DND-41 (cell line): ENCODE measurements around the gene ERN2.

ENCODE experiments used
- ATAC-seq: fragments of 200-7000 bp; cut with Tn5 transposase; 3 replicates; pipeline ENCODE4 v1.9.1; 2021; ENCODE audit warnings: low read depth; ENCODE audit not compliant: insufficient read depth
- DNase-seq: peaks from one replicate; pipeline ENCODE4 v3.0.0-alpha.2; 2020
- H2AFZ ChIP-seq: 2 replicates; pipeline ENCODE4 v1.6.0; 2012; ENCODE audit warnings: low read depth, low read length
- H3K27ac ChIP-seq: 2 replicates; pipeline ENCODE4 v1.5.1; 2012; ENCODE audit warnings: low read length, inconsistent platforms
- H3K27me3 ChIP-seq: fragments of 200-600 bp; sonication (generic); 2 replicates; pipeline ENCODE4 v1.6.0; 2012; ENCODE audit warnings: low read length, mild to moderate bottlenecking, inconsistent platforms; ENCODE audit not compliant: insufficient read depth, poor library complexity
- H3K36me3 ChIP-seq: 2 replicates; pipeline ENCODE4 v1.5.1; 2012; ENCODE audit warnings: low read length, inconsistent platforms; ENCODE audit not compliant: insufficient read depth
- H3K4me1 ChIP-seq: 2 replicates; pipeline ENCODE4 v1.5.1; 2012; ENCODE audit warnings: mild to moderate bottlenecking, low read length; ENCODE audit not compliant: insufficient read depth
- H3K4me2 ChIP-seq: 2 replicates; pipeline ENCODE4 v1.6.0; 2012; ENCODE audit warnings: mild to moderate bottlenecking, moderate library complexity, low read length, inconsistent platforms; ENCODE audit not compliant: insufficient read depth
- H3K4me3 ChIP-seq, 2 experiments: fragments of 200-600 bp in 1 of 2; shearing (Covaris generic) in 1 of 2; 2 replicates each; pipeline ENCODE4 v1.5.1; 2012 to 2016; ENCODE audit warnings: inconsistent platforms in 2 of 2, low read length in 2 of 2, mild to moderate bottlenecking in 2 of 2, low read depth in 1 of 2, moderate library complexity in 1 of 2
- H3K79me2 ChIP-seq: 2 replicates; pipeline ENCODE4 v1.6.0; 2012; ENCODE audit warnings: low read length, inconsistent platforms; ENCODE audit not compliant: insufficient read depth
- H3K9ac ChIP-seq: 2 replicates; pipeline ENCODE4 v1.6.0; 2012; ENCODE audit warnings: low read depth, mild to moderate bottlenecking, inconsistent platforms, low read length, moderate library complexity
- H3K9me3 ChIP-seq: 2 replicates; pipeline ENCODE4 v1.5.1; 2012; ENCODE audit warnings: low read length, moderate library complexity, mild to moderate bottlenecking, inconsistent platforms; ENCODE audit not compliant: insufficient read depth, severe bottlenecking
- H4K20me1 ChIP-seq: 2 replicates; pipeline ENCODE4 v1.6.0; 2012; ENCODE audit warnings: low read length; ENCODE audit not compliant: insufficient read depth
- EZH2 ChIP-seq: IDR thresholded peaks from 3 replicates; pipeline ENCODE4 v1.6.1; 2012; ENCODE audit warnings: borderline replicate concordance, low read depth, mild to moderate bottlenecking, moderate library complexity, low read length, inconsistent platforms; ENCODE audit not compliant: severe bottlenecking
- TF ChIP-seq, protein P1 (sequence below): IDR thresholded peaks from 2 replicates; pipeline ENCODE4 v1.5.1; 2012; ENCODE audit warnings: borderline replicate concordance, low read length, moderate library complexity, mild to moderate bottlenecking; ENCODE audit not compliant: poor library complexity, severe bottlenecking; ENCODE audit errors: extremely low read depth

Gene ERN2

DNA sequence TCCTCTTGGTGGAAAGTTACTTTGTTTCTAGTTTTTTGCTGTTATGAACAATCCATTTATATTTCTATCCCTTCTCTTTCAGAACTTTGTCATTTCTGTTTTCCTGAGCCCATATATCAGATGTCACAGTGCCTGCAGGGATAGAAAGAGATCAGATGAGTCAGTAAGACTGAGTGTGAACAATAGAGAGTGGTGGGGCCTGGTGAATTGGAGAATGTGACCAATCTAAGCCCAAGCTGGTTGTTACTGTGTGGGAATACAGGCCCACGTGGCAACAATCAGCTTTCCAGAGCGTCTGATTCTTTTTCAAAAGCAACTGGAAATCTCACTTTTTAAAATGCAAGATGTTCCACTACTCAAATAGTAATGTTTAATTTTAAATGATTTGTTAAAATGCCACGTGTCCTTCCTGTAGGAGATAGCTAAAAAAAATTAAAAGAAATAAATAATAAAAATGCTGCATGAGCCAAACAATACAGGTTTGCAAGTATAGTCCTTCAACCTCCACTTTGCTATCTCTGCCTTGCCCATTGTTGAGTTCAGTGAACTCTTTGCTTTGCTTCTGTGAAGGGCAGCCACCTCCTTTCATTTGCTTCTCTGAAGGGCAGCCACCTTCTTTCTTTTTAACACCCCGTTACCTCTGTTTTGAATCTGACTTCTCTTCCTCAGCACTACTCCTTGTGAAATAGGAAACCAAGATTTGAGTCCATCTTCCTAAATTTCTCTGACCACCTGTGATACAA is 62.2 kb downstream of the ERN2 start:
- TF ChIP-seq, protein P1, sequence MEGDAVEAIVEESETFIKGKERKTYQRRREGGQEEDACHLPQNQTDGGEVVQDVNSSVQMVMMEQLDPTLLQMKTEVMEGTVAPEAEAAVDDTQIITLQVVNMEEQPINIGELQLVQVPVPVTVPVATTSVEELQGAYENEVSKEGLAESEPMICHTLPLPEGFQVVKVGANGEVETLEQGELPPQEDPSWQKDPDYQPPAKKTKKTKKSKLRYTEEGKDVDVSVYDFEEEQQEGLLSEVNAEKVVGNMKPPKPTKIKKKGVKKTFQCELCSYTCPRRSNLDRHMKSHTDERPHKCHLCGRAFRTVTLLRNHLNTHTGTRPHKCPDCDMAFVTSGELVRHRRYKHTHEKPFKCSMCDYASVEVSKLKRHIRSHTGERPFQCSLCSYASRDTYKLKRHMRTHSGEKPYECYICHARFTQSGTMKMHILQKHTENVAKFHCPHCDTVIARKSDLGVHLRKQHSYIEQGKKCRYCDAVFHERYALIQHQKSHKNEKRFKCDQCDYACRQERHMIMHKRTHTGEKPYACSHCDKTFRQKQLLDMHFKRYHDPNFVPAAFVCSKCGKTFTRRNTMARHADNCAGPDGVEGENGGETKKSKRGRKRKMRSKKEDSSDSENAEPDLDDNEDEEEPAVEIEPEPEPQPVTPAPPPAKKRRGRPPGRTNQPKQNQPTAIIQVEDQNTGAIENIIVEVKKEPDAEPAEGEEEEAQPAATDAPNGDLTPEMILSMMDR, result no peak
- TF ChIP-seq EZH2, result no peak
- H4K20me1 ChIP-seq, result peaks cover 27% of the 10 kb centered on the region; the same call in 1 of the 2 replicates
- ATAC-seq (no peak), DNase-seq (no peak)
- H3K4me1 ChIP-seq, result 0 out of 2 replicates have a peak, but pooled peaks cover 2% of the 10 kb centered on the region
- no peak overlapping the region for H3K4me3 ChIP-seq
- H3K9me3 ChIP-seq, result no peaks in the 10 kb centered on the region
- no peak overlapping the region for H3K27ac ChIP-seq
- no peaks in the 10 kb centered on the region for H3K27me3 ChIP-seq
- peaks cover 72% of the 10 kb centered on the region for H3K36me3 ChIP-seq
- H2AFZ ChIP-seq, result no peak overlapping the region
- H3K4me2 ChIP-seq, result no peak overlapping the region
- H3K79me2 ChIP-seq, result peaks cover 98% of the 10 kb centered on the region
- no peak overlapping the region for H3K9ac ChIP-seq

DNA sequence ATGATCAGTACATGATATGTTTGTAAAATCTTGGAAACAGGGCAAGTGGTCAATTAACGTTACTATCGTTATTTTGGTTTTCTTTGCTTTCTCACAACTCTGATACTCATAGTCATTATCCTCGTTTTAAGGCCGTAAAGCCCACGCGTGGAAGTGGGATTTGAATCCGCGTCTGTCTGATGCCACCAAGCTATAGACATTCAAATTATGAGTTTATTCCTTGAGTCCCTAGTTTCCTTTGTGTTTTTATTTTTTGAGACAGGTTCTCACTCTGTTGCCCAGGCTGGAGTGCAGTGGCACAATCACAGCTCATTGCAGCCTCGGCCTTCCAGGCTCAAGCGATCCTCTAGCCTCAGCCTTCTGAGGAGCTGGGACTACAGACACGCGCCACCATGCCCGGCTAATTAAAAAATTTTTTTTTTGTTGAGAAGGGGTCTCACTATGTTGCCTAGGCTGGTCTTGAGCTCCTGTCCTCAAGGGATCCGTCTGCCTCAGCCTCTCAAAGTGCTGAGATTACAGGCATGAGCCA is 70.7 kb downstream of the ERN2 start:
- peak overlapping the region; percentile 90 for H3K27ac ChIP-seq
- H4K20me1 ChIP-seq, result peaks cover 9% of the 10 kb centered on the region
- peaks cover 88% of the 10 kb centered on the region for H3K79me2 ChIP-seq
- no peaks in the 10 kb centered on the region for H3K9me3 ChIP-seq
- H3K36me3 ChIP-seq, result peaks cover 59% of the 10 kb centered on the region
- H3K4me1 ChIP-seq, result peaks cover 42% of the 10 kb centered on the region
- ATAC-seq, result no peak
- H3K4me2 ChIP-seq, result peak overlapping the region; percentile 98
- H2AFZ ChIP-seq, result no peak overlapping the region
- H3K27me3 ChIP-seq, result no peaks in the 10 kb centered on the region
- peak overlapping the region; percentile 79 to 91; a peak in 3 of 4 replicates for H3K4me3 ChIP-seq
- TF ChIP-seq, protein P1, result no peak
- no peak for TF ChIP-seq EZH2
- H3K9ac ChIP-seq, result peak overlapping the region; percentile 79
- no peak for DNase-seq

- Histone ChIP-seq H3K9ac (peak within 1 kb of the TSS; percentile 79), H3K79me2 (peaks cover 76% of the 10 kb centered on the region), H3K27me3 (no peaks in the 10 kb centered on the region), H3K36me3 (peaks cover 57% of the 10 kb centered on the region), H2AFZ (peak within 1 kb of the TSS; percentile 90), H3K27ac (peak within 1 kb of the TSS; percentile 90), H3K9me3 (no peaks in the 10 kb centered on the region), H3K4me1 (peaks cover 42% of the 10 kb centered on the region), H3K4me2 (peak within 1 kb of the TSS; percentile 98), H4K20me1 (peaks cover 9% of the 10 kb centered on the region), H3K4me3 (peak within 1 kb of the TSS; percentile 79 to 91)
- peak; percentile 91 for DNase-seq
- TF ChIP-seq EZH2, result no peak
- TF ChIP-seq, protein P1, result no peak
- peak; percentile 97 for ATAC-seq
Measured at GRCh38 chr16:23640931-23641765, 71.9 kb downstream of the ERN2 start, which contains the start of the genes DCTN5 and PALB2. Gene DCTN5 (plus strand): TSS chr16:23641466. CDS start chr16:23641543, 77 bp downstream. Gene PALB2 (minus strand): TSS chr16:23641310. CDS start chr16:23641157, 153 bp downstream.
